MM.1S (cell line): ENCODE measurements around the gene RNF126.
A peak's percentile ranks its signal among the peaks of the same experiment; 100 is the strongest.
"Not testable (repeated sequence)": the region's sequence is repeated elsewhere in the genome, so short reads cannot be mapped to it uniquely, and the experiment has no call there.

ENCODE experiments used
- DNase-seq: peaks from one replicate; pipeline ENCODE4 v3.0.0-alpha.2; 2015
- H2AFZ ChIP-seq: fragments of 300-600 bp; sonication (generic); 2 replicates; pipeline ENCODE4 v1.6.0; 2016; ENCODE audit warnings: antibody characterized with exemption, low read length
- H3F3A ChIP-seq: fragments of 300-600 bp; sonication (generic); 2 replicates; pipeline ENCODE4 v1.6.1; 2016; ENCODE audit warnings: mild to moderate bottlenecking, antibody characterized with exemption, low read length, moderate library complexity, mixed read lengths; ENCODE audit not compliant: insufficient read depth
- H3K27ac ChIP-seq: fragments of 300-600 bp; sonication (generic); 2 replicates; pipeline ENCODE4 v1.5.1; 2016; ENCODE audit warnings: mild to moderate bottlenecking, low read length
- H3K27me3 ChIP-seq: fragments of 300-600 bp; sonication (generic); replicated peaks from 2 replicates; pipeline ENCODE4 v1.6.0; 2016; ENCODE audit warnings: low read length; ENCODE audit not compliant: insufficient read depth
- H3K36me3 ChIP-seq: fragments of 300-600 bp; sonication (generic); replicated peaks from 2 replicates; pipeline ENCODE4 v1.6.1; 2016; ENCODE audit warnings: mild to moderate bottlenecking, low read length, mixed read lengths; ENCODE audit not compliant: insufficient read depth
- H3K4me1 ChIP-seq: fragments of 300-600 bp; sonication (generic); 2 replicates; pipeline ENCODE4 v1.6.1; 2016; ENCODE audit warnings: low read length, mixed read lengths
- H3K4me2 ChIP-seq: fragments of 300-600 bp; sonication (generic); 2 replicates; pipeline ENCODE4 v1.6.0; 2016; ENCODE audit warnings: low read depth, low read length
- H3K4me3 ChIP-seq: fragments of 300-600 bp; sonication (generic); 2 replicates; pipeline ENCODE4 v1.5.1; 2016; ENCODE audit warnings: low read length, mixed read lengths
- H3K79me2 ChIP-seq: fragments of 300-600 bp; sonication (generic); 2 replicates; pipeline ENCODE4 v1.6.1; 2016; ENCODE audit warnings: mixed run types, low read length, mixed read lengths
- H3K9ac ChIP-seq: fragments of 300-600 bp; sonication (generic); 2 replicates; pipeline ENCODE4 v1.6.1; 2016; ENCODE audit warnings: low read length, mixed read lengths
- H3K9me2 ChIP-seq: fragments of 300-600 bp; sonication (generic); replicated peaks from 2 replicates; pipeline ENCODE4 v1.6.1; 2016; ENCODE audit warnings: mild to moderate bottlenecking, low read length, mixed read lengths; ENCODE audit not compliant: insufficient read depth
- H3K9me3 ChIP-seq: fragments of 300-600 bp; sonication (generic); replicated peaks from 2 replicates; pipeline ENCODE4 v1.6.1; 2016; ENCODE audit warnings: mild to moderate bottlenecking, low read length, mixed read lengths; ENCODE audit not compliant: insufficient read depth
- H4K20me1 ChIP-seq: fragments of 300-600 bp; sonication (generic); 2 replicates; pipeline ENCODE4 v1.6.1; 2016; ENCODE audit warnings: mild to moderate bottlenecking, low read length, moderate library complexity, mixed read lengths; ENCODE audit not compliant: insufficient read depth
- CTCF ChIP-seq: fragments of 300-600 bp; sonication (generic); IDR thresholded peaks from 2 replicates; pipeline ENCODE4 v1.5.1; 2016; ENCODE audit warnings: antibody characterized with exemption, low read length, mixed read lengths
- EZH2 ChIP-seq: fragments of 300-600 bp; sonication (generic); optimal IDR thresholded peaks from 2 replicates; pipeline ENCODE3; 2017; ENCODE audit warnings: low read depth, mild to moderate bottlenecking, antibody characterized with exemption, low read length, mixed read lengths
- EZH2phosphoT487 ChIP-seq: fragments of 300-600 bp; sonication (generic); IDR thresholded peaks from 2 replicates; pipeline ENCODE4 v1.6.1; 2018; ENCODE audit warnings: antibody characterized with exemption, low read length

Gene RNF126

GRCh38 chr19:633068-633785 is 29.8 kb downstream of the RNF126 start, which contains the start of gene POLRMT:
TSS of gene POLRMT (minus strand) at chr19:633537. CDS start at chr19:633512, 25 bp downstream.
- peak; percentile 100 for DNase-seq
- peaks cover 9% of the 10 kb centered on the region for H3F3A ChIP-seq
- H4K20me1 ChIP-seq = no peaks in the 10 kb centered on the region
- H3K27me3 ChIP-seq = peaks cover 6% of the 10 kb centered on the region; the same call in 1 of the 2 replicates
- H3K4me3 ChIP-seq = peak within 1 kb of the TSS; percentile 82
- H3K9me2 ChIP-seq = no peaks in the 10 kb centered on the region
- peaks cover 55% of the 10 kb centered on the region for H3K79me2 ChIP-seq
- peak within 1 kb of the TSS; percentile 73 for H3K9ac ChIP-seq
- no peak for TF ChIP-seq EZH2
- no peak for TF ChIP-seq EZH2phosphoT487
- no peak for TF ChIP-seq CTCF
- no peaks in the 10 kb centered on the region for H3K9me3 ChIP-seq
- H3K4me1 ChIP-seq = peaks cover 8% of the 10 kb centered on the region
- H3K4me2 ChIP-seq = peak within 1 kb of the TSS; percentile 95
- no peaks in the 10 kb centered on the region for H3K36me3 ChIP-seq
- H3K27ac ChIP-seq = peak within 1 kb of the TSS; percentile 61; the same call in 1 of the 2 replicates
- peak within 1 kb of the TSS; percentile 90 for H2AFZ ChIP-seq

GRCh38 chr19:632579-633067 is 30.4 kb downstream of the RNF126 start:
- H3K27ac ChIP-seq = peak overlapping the region; percentile 22; the same call in 1 of the 2 replicates
- H3K9ac ChIP-seq = peak overlapping the region; percentile 68; the same call in 1 of the 2 replicates
- peak overlapping the region; percentile 82 for H3K4me3 ChIP-seq
- H3K9me2 ChIP-seq = no peaks in the 10 kb centered on the region
- peak overlapping the region; percentile 85 for H2AFZ ChIP-seq
- H3K4me2 ChIP-seq = peak overlapping the region; percentile 94
- no peaks in the 10 kb centered on the region for H3K36me3 ChIP-seq
- H3K79me2 ChIP-seq = peaks cover 61% of the 10 kb centered on the region
- no peaks in the 10 kb centered on the region for H3K9me3 ChIP-seq
- peak; percentile 67 for DNase-seq
- H4K20me1 ChIP-seq = no peaks in the 10 kb centered on the region
- peaks cover 8% of the 10 kb centered on the region for H3K4me1 ChIP-seq
- peaks cover 3% of the 10 kb centered on the region; the same call in 1 of the 2 replicates for H3K27me3 ChIP-seq
- no peak for TF ChIP-seq EZH2
- no peak for TF ChIP-seq CTCF
- no peak for TF ChIP-seq EZH2phosphoT487
- H3F3A ChIP-seq = peaks cover 9% of the 10 kb centered on the region

GRCh38 chr19:629961-630714 is 32.9 kb downstream of the RNF126 start:
- Histone ChIP-seq H3K36me3 (no peaks in the 10 kb centered on the region), H3K9me2 (no peaks in the 10 kb centered on the region), H2AFZ (no peak overlapping the region), H3K4me2 (no peak overlapping the region), H4K20me1 (no peaks in the 10 kb centered on the region), H3K4me3 (no peak overlapping the region), H3F3A (peaks cover 9% of the 10 kb centered on the region), H3K4me1 (peaks cover 8% of the 10 kb centered on the region), H3K9me3 (no peaks in the 10 kb centered on the region), H3K9ac (no peak overlapping the region), H3K27me3 (no peaks in the 10 kb centered on the region), H3K79me2 (peaks cover 65% of the 10 kb centered on the region), H3K27ac (no peak overlapping the region)
- no peak for DNase-seq
- TF ChIP-seq EZH2 = no peak
- no peak for TF ChIP-seq CTCF
- no peak for TF ChIP-seq EZH2phosphoT487

- H3K27ac ChIP-seq, DNase-seq, H3K9me2 ChIP-seq, H3K4me2 ChIP-seq, H2AFZ ChIP-seq, H3K4me1 ChIP-seq, H3K9me3 ChIP-seq, H3F3A ChIP-seq, H3K9ac ChIP-seq, H4K20me1 ChIP-seq, H3K4me3 ChIP-seq, H3K36me3 ChIP-seq, H3K27me3 ChIP-seq: not testable (repeated sequence)
- H3K79me2 ChIP-seq = peaks cover 62% of the 10 kb centered on the region
Measured at GRCh38 chr19:629515-629914, 33.5 kb downstream of the RNF126 start.
